ENCODE data around the gene CDRT4.
A peak's percentile ranks its signal among the peaks of the same experiment; 100 is the strongest.

CDRT4 gene

GRCh38 chr17:15457723-15458094 is 9.7 kb downstream of the CDRT4 start:
- Histone ChIP-seq H3K4me3 (ENCODE audit: low read depth in 1 of 2, low read length in 2 of 2) (no peak overlapping the region), H2AFZ (ENCODE audit: low read depth, low read length) (no peak overlapping the region), H3K27ac (ENCODE audit: low read length) (peak overlapping the region; percentile 45; the same call in 1 of the 2 replicates), H4K20me1 (ENCODE audit: insufficient read depth, low read length) (no peaks in the 10 kb centered on the region), H3K4me2 (ENCODE audit: insufficient read depth, low read length) (peak overlapping the region; percentile 27; the same call in 1 of the 2 replicates), H3K4me1 (ENCODE audit: insufficient read depth, low read length) (peaks cover 18% of the 10 kb centered on the region), H3K36me3 (ENCODE audit: insufficient read depth, low read length) (no peaks in the 10 kb centered on the region), H3K27me3 (ENCODE audit: insufficient read depth, low read length, poor library complexity) (no peaks in the 10 kb centered on the region), H3K9ac (ENCODE audit: low read depth, low read length) (no peak overlapping the region), H3K79me2 (ENCODE audit: insufficient read depth, low read length) (no peaks in the 10 kb centered on the region), H3K9me3 (ENCODE audit: insufficient read depth, low read length, severe bottlenecking) (no peaks in the 10 kb centered on the region)
- peak; percentile 28; the same call in 2 of the 3 replicates for ATAC-seq (ENCODE audit: insufficient read depth, low read depth)
- TF ChIP-seq CTCF (IDR thresholded peaks at IDR 0.05; ENCODE audit: borderline replicate concordance, extremely low read depth, low read length, poor library complexity, severe bottlenecking) (no peak), EZH2 (IDR thresholded peaks at IDR 0.05; ENCODE audit: borderline replicate concordance, low read depth, low read length, severe bottlenecking) (no peak)
- no peak for DNase-seq

- peaks cover 18% of the 10 kb centered on the region for H3K4me1 ChIP-seq (ENCODE audit: insufficient read depth, low read length)
- peak overlapping the region; percentile 27; the same call in 1 of the 2 replicates for H3K4me2 ChIP-seq (ENCODE audit: insufficient read depth, low read length)
- H4K20me1 ChIP-seq (ENCODE audit: insufficient read depth, low read length), result no peaks in the 10 kb centered on the region
- peak overlapping the region; percentile 49; the same call in 1 of the 2 replicates for H3K27ac ChIP-seq (ENCODE audit: low read length)
- H3K79me2 ChIP-seq (ENCODE audit: insufficient read depth, low read length), result no peaks in the 10 kb centered on the region
- ATAC-seq (ENCODE audit: insufficient read depth, low read depth) (peak; percentile 96), DNase-seq (peak; percentile 74)
- H3K9ac ChIP-seq (ENCODE audit: low read depth, low read length), result 0 out of 2 replicates have a peak overlapping the region, but pooled peaks have one; percentile 10
- H3K27me3 ChIP-seq (ENCODE audit: insufficient read depth, low read length, poor library complexity), result no peaks in the 10 kb centered on the region
- TF ChIP-seq EZH2 (IDR thresholded peaks at IDR 0.05; ENCODE audit: borderline replicate concordance, low read depth, low read length, severe bottlenecking), result no peak
- peak; percentile 50 for TF ChIP-seq CTCF (IDR thresholded peaks at IDR 0.05; ENCODE audit: borderline replicate concordance, extremely low read depth, low read length, poor library complexity, severe bottlenecking)
- H3K9me3 ChIP-seq (ENCODE audit: insufficient read depth, low read length, severe bottlenecking), result no peaks in the 10 kb centered on the region
- H3K36me3 ChIP-seq (ENCODE audit: insufficient read depth, low read length), result no peaks in the 10 kb centered on the region
- no peak overlapping the region for H2AFZ ChIP-seq (ENCODE audit: low read depth, low read length)
- no peak overlapping the region for H3K4me3 ChIP-seq (ENCODE audit: low read depth in 1 of 2, low read length in 2 of 2)
Measured at GRCh38 chr17:15456972-15457722, 10.3 kb downstream of the CDRT4 start.

DNA sequence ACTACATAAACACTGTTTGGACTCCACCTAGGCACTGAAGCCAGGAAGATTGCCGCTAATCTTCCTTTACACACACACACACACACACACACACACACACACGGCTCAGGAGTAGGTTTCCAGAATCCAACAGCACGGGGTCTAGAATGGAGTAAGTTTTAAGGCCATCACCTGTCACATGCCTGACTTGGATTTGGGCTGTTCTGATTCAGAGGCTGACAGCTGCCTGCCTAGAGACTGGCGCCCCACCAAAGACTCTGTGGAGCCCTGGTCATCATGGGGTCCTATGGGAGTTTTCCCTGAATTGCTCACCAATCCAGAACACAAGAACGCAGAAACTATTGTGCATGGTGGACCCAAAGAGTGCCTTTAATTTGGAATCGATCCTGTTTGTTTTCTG is 10.9 kb downstream of the CDRT4 start:
- DNase-seq (no peak), ATAC-seq (ENCODE audit: insufficient read depth, low read depth) (no peak)
- Histone ChIP-seq H3K27me3 (ENCODE audit: insufficient read depth, low read length, poor library complexity) (no peaks in the 10 kb centered on the region), H3K4me1 (ENCODE audit: insufficient read depth, low read length) (peaks cover 18% of the 10 kb centered on the region), H3K4me3 (ENCODE audit: low read depth in 1 of 2, low read length in 2 of 2) (no peak overlapping the region), H3K27ac (ENCODE audit: low read length) (0 out of 2 replicates have a peak overlapping the region, but pooled peaks have one; percentile 49), H4K20me1 (ENCODE audit: insufficient read depth, low read length) (no peaks in the 10 kb centered on the region), H3K4me2 (ENCODE audit: insufficient read depth, low read length) (peak overlapping the region; percentile 27; the same call in 1 of the 2 replicates), H3K9me3 (ENCODE audit: insufficient read depth, low read length, severe bottlenecking) (no peaks in the 10 kb centered on the region), H3K9ac (ENCODE audit: low read depth, low read length) (no peak overlapping the region), H3K36me3 (ENCODE audit: insufficient read depth, low read length) (no peaks in the 10 kb centered on the region), H3K79me2 (ENCODE audit: insufficient read depth, low read length) (no peaks in the 10 kb centered on the region), H2AFZ (ENCODE audit: low read depth, low read length) (no peak overlapping the region)
- TF ChIP-seq CTCF (IDR thresholded peaks at IDR 0.05; ENCODE audit: borderline replicate concordance, extremely low read depth, low read length, poor library complexity, severe bottlenecking) (no peak), EZH2 (IDR thresholded peaks at IDR 0.05; ENCODE audit: borderline replicate concordance, low read depth, low read length, severe bottlenecking) (no peak)

Data from DND-41 (cell line).